HG03280 (cell line): ENCODE results near the gene SYNM.

ENCODE experiments used
- ATAC-seq: cut with Tn5 transposase; IDR thresholded peaks from one replicate; pipeline ENCODE4 v1.9.1; 2021; ENCODE audit warnings: mild to moderate bottlenecking, moderate library complexity; ENCODE audit not compliant: unreplicated experiment

The SYNM gene

DNA sequence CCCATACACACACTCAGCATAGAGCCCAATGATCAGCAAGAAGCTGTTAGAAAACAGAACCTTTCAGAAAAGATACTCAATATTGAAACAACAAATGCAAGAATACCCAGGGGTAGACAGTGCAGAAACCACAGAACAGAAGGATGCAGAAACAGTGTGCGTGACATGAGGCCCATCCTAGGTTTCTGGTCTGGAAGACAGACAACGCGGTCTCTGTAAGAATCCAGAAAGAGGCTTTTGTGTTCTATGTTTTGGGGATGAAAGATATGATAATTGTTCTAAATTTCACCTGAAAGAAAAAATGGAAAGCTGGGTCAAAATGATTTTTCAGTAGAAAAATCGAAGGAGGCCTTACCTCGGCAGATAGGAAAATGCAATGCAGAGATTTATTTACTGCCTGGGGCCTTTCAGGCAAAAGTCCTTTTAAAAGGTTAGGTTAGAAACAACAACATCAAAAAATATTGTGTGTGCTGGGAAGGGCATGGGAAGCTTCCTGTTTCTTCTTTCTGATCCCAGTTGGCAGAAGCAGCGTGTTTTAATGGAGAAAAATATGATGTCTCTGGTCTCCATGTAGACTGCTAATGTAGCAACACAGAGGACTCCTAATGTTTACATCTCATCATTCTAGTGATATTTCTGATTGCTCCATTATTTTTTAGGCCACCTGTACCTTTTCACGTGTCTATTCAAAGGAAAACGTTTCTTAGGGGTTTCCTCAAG, 17.0 kb downstream of the SYNM start:
- ATAC-seq: no peak

DNA sequence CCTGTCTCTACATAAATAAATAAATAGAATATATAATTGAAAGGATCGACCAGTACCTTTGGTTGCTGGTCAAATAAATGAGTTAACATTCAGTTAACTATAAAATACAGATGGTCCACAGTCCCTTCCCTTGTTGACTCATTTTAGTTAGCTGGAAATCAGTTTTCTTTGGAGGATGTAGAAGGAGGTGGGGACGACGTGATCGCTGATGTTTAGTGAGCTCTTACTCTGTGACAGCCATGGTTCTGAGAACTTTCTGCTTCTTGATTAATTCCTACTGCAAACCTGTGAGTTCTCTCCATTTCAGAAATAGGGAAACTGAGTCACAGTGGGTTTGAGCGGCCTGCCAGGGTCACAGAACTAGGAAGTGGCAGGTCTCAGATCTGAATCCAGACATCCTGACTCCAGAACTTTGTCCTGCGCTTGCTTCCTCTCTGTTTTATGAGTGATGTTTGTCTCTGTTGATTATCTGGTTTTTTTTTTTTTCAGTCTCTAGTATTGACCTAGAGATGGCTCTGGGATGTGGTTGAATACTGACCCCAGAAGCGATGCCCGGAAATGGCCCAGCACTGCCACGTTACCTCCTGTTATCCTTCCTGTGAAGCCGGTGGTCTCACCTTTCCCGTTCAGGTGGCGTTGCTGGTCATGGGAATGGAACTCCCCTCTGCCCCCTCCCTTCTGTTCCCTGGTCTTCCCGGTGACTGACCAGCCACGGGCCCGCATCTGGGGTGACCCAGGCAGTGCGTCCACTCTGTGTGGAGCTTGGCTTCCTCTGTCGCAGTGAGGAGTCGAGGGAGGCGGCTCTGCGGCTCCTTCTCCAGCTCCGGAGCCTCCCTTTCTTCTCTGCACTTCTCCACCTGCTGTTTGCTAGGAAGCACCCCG, 18.2 kb downstream of the SYNM start:
- no peak for ATAC-seq

DNA sequence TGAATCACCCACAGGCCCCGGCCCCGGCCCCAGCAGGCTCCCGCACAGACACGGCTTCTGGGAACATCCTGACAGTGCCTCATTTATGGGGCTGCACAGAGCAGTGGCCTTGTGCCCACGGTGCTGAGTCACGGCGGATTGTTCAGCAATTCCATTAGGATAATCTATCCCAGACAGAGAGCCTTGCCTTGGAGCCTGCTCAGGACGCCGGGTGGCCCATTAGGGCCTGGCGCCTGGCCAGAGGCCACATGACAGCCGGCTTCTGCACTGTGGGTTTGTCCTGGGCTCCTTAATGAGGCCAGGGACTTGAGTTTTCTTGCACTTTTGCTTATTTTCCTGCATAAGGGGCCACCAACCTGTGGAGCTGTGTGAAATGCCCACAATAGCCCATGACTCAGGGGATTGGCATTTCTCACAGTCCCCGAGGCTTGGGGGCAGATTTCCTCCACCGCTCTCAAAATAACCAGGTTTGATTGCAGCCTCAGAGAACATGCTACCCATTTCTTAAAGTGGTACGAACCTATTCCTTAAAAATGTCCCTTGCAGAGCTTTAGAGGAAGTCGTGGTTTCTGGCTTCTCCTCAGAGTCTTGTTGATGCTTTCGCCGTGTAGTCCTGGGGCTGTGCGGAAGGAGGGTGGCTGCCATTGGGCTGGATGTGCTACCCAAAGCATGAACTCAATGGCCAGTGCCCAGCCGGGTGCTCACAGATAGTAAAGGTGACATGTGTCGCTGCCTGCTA, 19.0 kb downstream of the SYNM start:
- ATAC-seq: no peak

DNA sequence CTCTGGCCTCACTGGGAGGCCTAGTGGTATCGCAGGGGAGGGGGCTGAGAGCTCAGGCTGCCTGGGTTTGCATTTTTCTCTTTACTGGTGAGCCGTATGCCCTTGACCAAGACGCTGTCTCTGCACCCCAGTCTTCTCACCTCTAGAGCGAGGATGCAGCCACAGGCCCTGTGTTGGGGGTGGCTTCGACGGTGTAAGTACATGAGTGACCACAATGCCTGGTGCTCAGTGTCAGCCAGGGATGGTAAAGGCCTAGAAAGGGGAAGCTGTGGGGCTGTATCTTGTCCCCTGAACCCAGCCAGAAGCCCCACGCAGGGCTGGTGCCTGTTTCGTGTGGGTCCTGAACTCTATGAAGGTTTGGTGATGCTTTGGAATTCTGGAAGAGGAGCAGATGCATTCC, 19.8 kb downstream of the SYNM start:
- no peak for ATAC-seq

DNA sequence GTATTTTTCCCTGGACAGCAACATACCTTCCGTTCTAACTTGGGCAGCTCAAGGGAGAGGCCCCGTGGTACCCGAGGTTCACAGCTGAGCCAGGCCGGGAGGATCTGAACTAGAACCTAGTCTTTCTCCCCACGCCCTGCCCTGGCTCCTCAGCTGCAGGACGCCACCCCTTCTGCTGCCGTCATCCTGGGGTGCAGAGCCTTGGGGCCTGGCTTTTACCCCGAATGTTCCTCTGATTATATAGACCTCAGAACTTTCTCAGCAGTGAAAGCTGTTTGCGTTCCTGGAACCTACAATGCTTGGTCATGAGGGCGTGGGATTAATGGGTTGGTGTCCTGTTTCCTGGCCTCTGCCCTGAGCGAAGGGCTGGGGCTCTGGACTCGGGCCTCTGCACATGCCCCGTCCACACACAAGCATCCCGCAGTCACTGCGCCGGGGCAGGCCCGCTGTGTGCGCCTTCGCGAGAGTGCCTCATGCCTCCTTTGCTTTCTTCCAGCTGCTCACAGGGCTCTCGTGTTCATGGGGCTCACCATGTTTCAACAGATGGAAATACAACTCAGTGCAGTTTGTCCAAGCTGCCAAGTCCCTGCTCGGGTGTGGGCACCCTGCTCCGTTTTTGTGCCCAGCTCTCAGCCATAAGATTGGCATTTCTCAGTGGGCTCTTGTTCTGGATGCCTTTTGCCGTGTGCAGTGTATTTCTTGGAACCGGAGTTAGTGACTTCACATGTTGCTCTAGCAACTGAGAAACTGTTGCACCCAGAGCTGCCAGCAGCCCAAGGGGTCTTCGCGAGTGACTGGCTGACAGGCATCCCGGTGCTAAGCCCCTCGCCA, 20.4 kb downstream of the SYNM start:
- ATAC-seq: no peak

DNA sequence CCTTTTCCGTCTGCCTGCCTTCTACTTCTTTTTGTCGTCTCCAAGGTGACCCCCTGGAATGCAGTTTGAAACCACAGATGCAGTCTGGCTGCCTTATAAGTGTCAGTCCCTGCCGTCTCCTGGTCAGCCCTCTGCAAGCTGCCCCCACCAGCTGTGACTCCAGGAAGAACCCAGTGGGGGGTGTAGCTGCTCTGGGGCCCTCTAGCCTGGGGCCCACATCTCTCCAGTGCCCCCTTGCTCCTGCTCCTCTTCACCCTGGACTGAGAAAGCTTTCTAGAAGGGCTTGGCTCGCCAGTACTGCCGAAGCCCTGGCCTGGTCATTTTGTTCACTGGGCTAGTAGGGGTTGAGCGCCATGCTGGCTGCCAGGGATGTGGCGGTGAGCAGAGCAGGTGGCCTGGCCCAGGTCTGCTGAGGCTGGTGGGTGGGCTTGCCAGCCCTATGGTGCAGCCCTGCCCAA, 21.3 kb downstream of the SYNM start:
- no peak for ATAC-seq

DNA sequence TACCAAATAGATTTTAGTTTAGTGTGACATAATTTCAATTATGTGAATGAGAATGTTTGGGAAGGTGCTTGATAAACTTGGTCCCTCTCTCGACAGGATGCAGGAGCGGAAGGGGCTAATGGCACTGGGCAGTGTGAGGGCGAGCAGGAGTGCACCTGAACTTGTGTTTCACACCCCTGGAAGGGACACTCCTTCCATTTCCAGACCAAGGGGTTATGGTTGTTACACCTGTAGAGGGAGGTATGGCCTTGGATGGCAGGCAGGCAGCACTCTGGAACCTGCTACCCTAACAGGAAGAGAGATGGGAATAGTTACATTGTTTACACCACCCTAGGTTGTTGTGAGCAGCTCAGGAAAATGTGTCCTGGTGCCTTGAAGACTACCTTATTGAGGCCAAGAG, 22.1 kb downstream of the SYNM start:
- ATAC-seq: no peak

DNA sequence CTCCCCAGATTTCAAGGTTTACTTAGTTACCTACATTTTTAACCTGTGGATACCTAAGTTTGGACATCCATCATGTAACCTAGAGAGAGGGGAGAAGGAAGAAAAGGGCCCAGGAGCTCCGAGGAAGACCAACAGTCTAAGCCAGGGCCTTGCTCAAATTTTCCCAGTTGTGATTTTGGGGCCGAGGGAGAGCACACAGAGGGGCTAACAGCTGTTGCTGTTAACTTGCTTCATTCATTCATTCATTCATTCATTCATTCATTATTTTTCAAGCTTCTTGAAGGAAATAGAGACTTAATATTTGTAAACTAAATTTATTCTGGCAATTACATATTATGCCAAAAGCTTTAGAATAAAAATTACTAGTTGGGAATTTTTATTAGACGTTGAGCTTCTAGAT, 22.9 kb downstream of the SYNM start:
- no peak for ATAC-seq

DNA sequence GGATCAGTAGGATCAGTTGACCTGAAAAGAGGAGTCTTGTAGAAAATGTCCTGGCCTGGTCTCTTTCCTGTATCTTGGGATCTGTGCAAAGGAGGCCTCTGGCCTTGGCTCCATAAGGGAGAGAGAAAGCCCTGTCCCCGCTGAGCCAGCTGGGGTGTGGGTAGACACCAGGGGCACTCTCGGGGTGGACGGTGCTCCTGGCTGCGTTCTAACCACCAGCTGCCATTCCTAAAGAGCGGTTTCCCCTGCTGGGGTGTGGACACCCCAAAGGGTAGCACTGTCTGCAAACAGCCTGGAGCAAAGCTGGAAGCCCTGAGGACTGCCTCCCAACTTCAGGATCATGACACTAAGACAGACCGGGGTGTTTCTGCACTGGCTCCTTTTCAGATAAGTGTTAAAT, 23.5 kb downstream of the SYNM start:
- no peak for ATAC-seq

DNA sequence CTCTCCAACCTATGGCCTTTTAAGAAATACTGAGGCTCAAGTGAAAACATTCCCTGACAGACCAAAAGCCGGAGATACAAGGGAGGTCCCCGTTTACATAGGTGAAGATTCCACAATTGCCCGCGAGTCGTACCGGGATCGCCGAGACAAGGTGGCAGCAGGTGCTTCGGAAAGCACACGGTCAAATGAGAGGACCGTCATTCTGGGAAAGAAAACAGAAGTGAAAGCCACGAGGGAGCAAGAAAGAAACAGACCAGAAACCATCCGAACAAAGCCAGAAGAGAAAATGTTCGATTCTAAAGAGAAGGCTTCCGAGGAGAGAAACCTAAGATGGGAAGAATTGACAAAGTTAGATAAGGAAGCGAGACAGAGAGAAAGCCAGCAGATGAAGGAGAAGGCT, 24.8 kb downstream of the SYNM start:
- no peak for ATAC-seq

DNA sequence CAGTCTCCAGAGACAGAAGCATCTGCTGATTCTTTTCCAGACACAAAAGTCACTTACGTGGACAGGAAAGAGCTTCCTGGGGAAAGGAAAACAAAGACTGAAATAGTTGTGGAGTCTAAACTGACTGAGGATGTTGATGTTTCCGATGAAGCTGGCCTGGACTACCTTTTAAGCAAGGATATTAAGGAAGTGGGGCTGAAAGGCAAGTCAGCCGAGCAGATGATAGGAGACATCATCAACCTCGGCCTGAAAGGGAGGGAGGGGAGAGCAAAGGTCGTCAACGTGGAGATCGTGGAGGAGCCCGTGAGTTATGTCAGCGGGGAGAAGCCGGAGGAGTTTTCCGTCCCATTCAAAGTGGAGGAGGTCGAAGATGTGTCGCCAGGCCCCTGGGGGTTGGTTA, 25.4 kb downstream of the SYNM start:
- ATAC-seq: no peak

DNA sequence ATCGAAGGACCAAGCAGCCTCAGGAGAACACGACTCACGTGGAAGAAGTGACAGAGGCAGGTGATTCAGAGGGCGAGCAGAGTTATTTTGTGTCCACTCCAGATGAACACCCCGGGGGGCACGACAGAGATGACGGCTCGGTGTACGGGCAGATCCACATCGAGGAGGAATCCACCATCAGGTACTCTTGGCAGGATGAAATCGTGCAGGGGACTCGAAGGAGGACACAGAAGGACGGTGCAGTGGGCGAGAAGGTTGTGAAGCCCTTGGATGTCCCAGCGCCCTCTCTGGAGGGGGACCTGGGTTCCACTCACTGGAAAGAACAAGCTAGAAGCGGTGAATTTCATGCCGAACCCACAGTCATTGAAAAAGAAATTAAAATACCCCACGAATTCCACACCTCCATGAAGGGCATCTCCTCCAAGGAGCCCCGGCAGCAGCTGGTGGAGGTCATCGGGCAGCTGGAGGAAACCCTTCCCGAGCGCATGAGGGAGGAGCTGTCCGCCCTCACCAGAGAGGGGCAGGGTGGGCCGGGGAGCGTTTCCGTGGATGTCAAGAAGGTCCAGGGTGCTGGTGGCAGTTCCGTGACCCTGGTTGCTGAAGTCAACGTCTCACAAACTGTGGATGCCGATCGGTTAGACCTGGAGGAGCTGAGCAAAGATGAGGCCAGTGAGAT, 26.0 kb downstream of the SYNM start:
- ATAC-seq: no peak

DNA sequence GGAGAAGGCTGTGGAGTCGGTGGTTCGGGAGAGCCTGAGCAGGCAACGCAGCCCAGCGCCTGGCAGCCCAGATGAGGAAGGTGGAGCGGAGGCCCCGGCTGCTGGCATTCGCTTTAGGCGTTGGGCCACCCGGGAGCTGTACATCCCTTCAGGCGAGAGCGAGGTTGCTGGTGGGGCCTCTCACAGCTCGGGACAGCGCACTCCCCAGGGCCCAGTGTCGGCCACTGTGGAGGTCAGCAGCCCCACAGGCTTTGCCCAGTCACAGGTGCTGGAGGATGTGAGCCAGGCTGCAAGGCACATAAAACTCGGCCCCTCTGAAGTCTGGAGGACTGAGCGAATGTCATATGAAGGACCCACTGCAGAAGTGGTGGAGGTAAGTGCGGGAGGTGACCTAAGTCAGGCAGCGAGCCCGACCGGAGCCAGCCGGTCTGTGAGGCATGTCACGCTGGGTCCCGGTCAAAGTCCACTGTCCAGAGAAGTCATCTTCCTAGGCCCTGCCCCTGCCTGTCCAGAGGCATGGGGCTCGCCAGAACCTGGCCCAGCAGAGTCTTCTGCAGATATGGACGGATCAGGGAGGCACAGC, 26.7 kb downstream of the SYNM start:
- no peak for ATAC-seq

DNA sequence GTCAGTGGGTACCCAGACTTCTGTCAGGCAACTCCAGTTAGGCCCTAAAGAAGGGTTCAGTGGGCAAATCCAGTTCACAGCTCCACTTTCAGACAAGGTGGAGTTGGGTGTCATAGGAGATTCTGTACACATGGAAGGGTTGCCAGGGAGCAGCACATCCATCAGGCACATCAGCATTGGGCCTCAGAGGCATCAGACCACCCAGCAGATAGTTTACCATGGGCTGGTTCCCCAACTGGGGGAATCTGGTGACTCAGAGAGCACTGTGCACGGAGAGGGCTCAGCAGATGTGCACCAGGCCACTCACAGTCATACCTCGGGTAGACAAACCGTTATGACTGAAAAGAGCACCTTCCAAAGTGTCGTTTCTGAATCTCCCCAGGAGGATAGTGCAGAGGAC, 27.2 kb downstream of the SYNM start:
- ATAC-seq: no peak

DNA sequence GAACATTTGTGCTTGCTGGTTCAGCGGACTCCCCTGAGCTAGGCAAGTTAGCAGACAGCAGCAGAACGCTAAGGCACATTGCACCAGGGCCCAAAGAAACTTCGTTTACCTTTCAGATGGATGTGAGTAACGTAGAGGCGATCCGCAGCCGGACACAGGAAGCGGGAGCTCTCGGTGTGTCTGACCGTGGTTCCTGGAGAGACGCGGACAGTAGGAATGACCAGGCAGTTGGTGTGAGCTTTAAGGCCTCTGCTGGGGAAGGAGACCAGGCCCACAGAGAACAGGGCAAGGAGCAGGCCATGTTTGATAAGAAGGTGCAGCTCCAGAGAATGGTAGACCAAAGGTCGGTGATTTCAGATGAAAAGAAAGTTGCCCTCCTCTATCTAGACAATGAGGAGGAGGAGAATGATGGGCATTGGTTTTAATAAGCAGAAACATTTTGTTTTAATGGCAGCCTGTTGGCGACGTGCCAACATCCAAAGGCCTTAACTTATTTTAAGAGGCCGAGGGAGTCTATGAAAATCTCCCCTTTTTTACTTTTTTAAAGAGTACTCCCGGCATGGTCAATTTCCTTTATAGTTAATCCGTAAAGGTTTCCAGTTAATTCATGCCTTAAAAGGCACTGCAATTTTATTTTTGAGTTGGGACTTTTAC, 27.9 kb downstream of the SYNM start:
- no peak for ATAC-seq

DNA sequence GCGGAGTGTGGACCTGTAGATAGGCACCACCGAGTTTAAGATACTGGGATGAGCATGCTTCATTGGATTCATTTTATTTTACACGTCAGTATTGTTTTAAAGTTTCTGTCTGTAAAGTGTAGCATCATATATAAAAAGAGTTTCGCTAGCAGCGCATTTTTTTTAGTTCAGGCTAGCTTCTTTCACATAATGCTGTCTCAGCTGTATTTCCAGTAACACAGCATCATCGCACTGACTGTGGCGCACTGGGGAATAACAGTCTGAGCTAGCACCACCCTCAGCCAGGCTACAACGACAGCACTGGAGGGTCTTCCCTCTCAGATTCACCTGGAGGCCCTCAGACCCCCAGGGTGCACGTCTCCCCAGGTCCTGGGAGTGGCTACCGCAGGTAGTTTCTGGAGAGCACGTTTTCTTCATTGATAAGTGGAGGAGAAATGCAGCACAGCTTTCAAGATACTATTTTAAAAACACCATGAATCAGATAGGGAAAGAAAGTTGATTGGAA, 29.5 kb downstream of the SYNM start:
- ATAC-seq: no peak

DNA sequence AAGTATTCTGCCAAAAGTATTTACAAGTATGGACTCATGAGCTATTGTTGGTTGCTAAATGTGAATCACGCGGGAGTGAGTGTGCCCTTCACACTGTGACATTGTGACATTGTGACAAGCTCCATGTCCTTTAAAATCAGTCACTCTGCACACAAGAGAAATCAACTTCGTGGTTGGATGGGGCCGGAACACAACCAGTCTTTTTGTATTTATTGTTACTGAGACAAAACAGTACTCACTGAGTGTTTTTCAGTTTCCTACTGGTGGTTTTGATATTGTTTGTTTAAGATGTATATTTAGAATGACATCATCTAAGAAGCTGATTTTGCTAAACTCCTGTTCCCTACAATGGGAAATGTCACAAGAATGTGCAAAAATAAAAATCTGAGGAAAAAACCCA, 30.3 kb downstream of the SYNM start:
- ATAC-seq: peak; percentile 66

DNA sequence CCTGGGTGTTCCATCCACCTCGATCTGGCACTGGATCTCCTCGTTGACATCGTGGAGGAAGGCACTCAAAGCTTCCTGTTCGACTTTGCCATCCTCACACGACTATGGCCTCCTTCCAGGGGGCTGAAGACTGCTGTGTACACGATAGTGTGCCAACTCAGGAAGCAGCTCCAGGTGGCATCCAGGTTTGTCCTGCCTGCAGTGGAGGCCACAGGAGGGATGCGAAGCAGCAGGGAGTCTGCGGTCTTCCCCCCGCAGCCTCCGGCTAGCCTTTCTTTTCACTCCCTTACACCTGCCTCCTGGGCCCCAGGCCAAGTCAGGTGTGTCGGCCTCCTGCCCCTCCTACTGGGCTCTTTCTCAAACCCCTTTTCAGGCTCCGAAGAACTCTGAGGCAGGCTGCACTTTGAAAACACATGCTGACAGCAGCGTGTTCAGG, 32.2 kb downstream of the SYNM start:
- no peak for ATAC-seq

DNA sequence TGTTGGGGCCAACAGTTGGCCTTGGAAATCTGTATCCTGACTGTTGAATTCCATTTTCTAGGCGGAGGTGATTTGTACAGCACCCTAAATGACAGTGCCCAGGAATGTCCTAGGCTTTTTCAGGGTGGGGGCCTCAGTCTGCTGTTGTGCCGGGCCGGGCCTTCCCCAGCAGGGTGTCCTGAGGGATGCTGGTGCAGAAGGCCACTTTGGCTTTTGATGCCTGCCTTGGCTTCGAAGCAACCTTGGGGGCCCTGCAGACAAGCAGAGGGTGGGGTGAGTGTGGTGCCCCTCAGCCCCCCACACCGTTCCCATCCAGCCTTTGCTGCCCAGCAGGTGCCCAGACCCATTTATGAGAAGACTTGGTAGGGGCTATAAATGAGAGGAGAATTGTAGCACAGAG, 33.0 kb downstream of the SYNM start:
- no peak for ATAC-seq
